Measurements from ENCODE around the gene CCL27. TPM values are rescaled to one million over a fixed set of nuclear protein-coding genes. Genes with fewer than 3 reads are reported as not detected.

The CCL27 gene
- total RNA-seq, 1 donor from 2014 or later = 0.62 TPM

- intact Hi-C loops (cut with micrococcal nuclease) = no loop called here
- no peak overlapping the region for H3K4me3 Mint-ChIP-seq
- peaks cover 30% of the 10 kb centered on the region for H3K4me1 Mint-ChIP-seq (ENCODE audit: low read depth)
- H3K9me3 Mint-ChIP-seq = no peaks in the 10 kb centered on the region
- H3K27me3 Mint-ChIP-seq (ENCODE audit: insufficient read depth) = peaks cover 72% of the 10 kb centered on the region
- DNase-seq (ENCODE audit: low spot score) = no peak
- no peak overlapping the region for H3K27ac Mint-ChIP-seq
- peaks cover 4% of the 10 kb centered on the region for H3K36me3 Mint-ChIP-seq (ENCODE audit: low read depth)
These were observed 37.3 kb downstream of the CCL27 start for GRCh38 chr9:34625186-34625486.

GRCh38 chr9:34624475-34625185 is 37.8 kb downstream of the CCL27 start:
- Mint-ChIP-seq H3K36me3 (ENCODE audit: low read depth) (peaks cover 4% of the 10 kb centered on the region), H3K27ac (no peak overlapping the region), H3K9me3 (no peaks in the 10 kb centered on the region), H3K4me3 (no peak overlapping the region), H3K4me1 (ENCODE audit: low read depth) (peaks cover 34% of the 10 kb centered on the region), H3K27me3 (ENCODE audit: insufficient read depth) (peaks cover 67% of the 10 kb centered on the region)
- intact Hi-C loops (cut with micrococcal nuclease) = no loop called here
- no peak for DNase-seq (ENCODE audit: low spot score)

GRCh38 chr9:34623374-34624235 is 38.9 kb downstream of the CCL27 start:
- peaks cover 43% of the 10 kb centered on the region for H3K4me1 Mint-ChIP-seq (ENCODE audit: low read depth)
- intact Hi-C loops (cut with micrococcal nuclease) = no loop called here
- DNase-seq (ENCODE audit: low spot score) = no peak
- peaks cover 60% of the 10 kb centered on the region for H3K27me3 Mint-ChIP-seq (ENCODE audit: insufficient read depth)
- H3K27ac Mint-ChIP-seq = no peak overlapping the region
- peaks cover 7% of the 10 kb centered on the region for H3K36me3 Mint-ChIP-seq (ENCODE audit: low read depth)
- no peaks in the 10 kb centered on the region for H3K9me3 Mint-ChIP-seq
- H3K4me3 Mint-ChIP-seq = no peak overlapping the region

GRCh38 chr9:34620061-34620994 is 42.1 kb downstream of the CCL27 start, which contains the start of gene DCTN3:
Gene DCTN3, minus strand, starts transcription at chr9:34620495. Its CDS starts 31 bp downstream, at chr9:34620464.
- DNase-seq (ENCODE audit: low spot score) = peak; percentile 91
- intact Hi-C loops (cut with micrococcal nuclease) = loop anchor here (1.0 to 2.0 kb wide), 5 partner anchors 8 to 1952 kb away; partner anchors contain the start of genes DNAJB5, MELK, RPP25L and SIGMAR1
- peak within 1 kb of the TSS; percentile 89 for H3K4me3 Mint-ChIP-seq
- H3K36me3 Mint-ChIP-seq (ENCODE audit: low read depth) = peaks cover 17% of the 10 kb centered on the region
- H3K9me3 Mint-ChIP-seq = no peaks in the 10 kb centered on the region
- H3K4me1 Mint-ChIP-seq (ENCODE audit: low read depth) = peaks cover 41% of the 10 kb centered on the region
- H3K27ac Mint-ChIP-seq = peak within 1 kb of the TSS; percentile 80
- peaks cover 31% of the 10 kb centered on the region for H3K27me3 Mint-ChIP-seq (ENCODE audit: insufficient read depth)

- Mint-ChIP-seq H3K27me3 (ENCODE audit: insufficient read depth) (no peaks in the 10 kb centered on the region), H3K4me1 (ENCODE audit: low read depth) (peaks cover 41% of the 10 kb centered on the region), H3K9me3 (no peaks in the 10 kb centered on the region), H3K36me3 (ENCODE audit: low read depth) (peaks cover 24% of the 10 kb centered on the region), H3K27ac (no peak overlapping the region), H3K4me3 (no peak overlapping the region)
- intact Hi-C loops (cut with micrococcal nuclease) = no loop called here
- no peak for DNase-seq (ENCODE audit: low spot score)
These were observed 47.3 kb downstream of the CCL27 start for GRCh38 chr9:34615132-34615531.

GRCh38 chr9:34612788-34613390 is 49.6 kb downstream of the CCL27 start:
- H3K36me3 Mint-ChIP-seq (ENCODE audit: low read depth) = peaks cover 17% of the 10 kb centered on the region
- no peaks in the 10 kb centered on the region for H3K27me3 Mint-ChIP-seq (ENCODE audit: insufficient read depth)
- H3K27ac Mint-ChIP-seq = peak overlapping the region; percentile 81
- intact Hi-C loops (cut with micrococcal nuclease) = loop anchor here (1.0 to 5.0 kb wide), 9 partner anchors 7 to 564 kb away; partner anchors contain the start of genes ARID3C, DCTN3, DNAI1 and FAM219A
- H3K4me3 Mint-ChIP-seq = peak overlapping the region; percentile 95
- no peaks in the 10 kb centered on the region for H3K9me3 Mint-ChIP-seq
- peak; percentile 55 for DNase-seq (ENCODE audit: low spot score)
- H3K4me1 Mint-ChIP-seq (ENCODE audit: low read depth) = peaks cover 24% of the 10 kb centered on the region

Other genes with a start within 250 kb of the CCL27 start
- 14.7 and 16.5 TPM in 2 replicates for gene FAM219A, start 204.1 kb downstream of the CCL27 start, total RNA-seq
- gene DNAI1, start 203.9 kb downstream of the CCL27 start, total RNA-seq = not detected in 2 replicates
- gene ENHO, start 139.7 kb downstream of the CCL27 start, total RNA-seq = not detected in 2 replicates
- not detected in 2 replicates for gene CNTFR, start 72.9 kb downstream of the CCL27 start, total RNA-seq
- 37.5 and 40.2 TPM in 2 replicates for gene RPP25L, start 50.6 kb downstream of the CCL27 start, total RNA-seq
- 59.3 and 62.2 TPM in 2 replicates for gene DCTN3, start 42.2 kb downstream of the CCL27 start, total RNA-seq
- gene ARID3C, start 33.6 kb downstream of the CCL27 start, total RNA-seq = 0.23 TPM in 1 of 2 replicates, not detected in the other
- gene SIGMAR1, start 24.9 kb downstream of the CCL27 start, total RNA-seq = 128 and 130 TPM in 2 replicates
- 72.0 and 73.7 TPM in 2 replicates for gene GALT, start 16.0 kb downstream of the CCL27 start, total RNA-seq
- gene IL11RA, start 10.5 kb downstream of the CCL27 start, total RNA-seq = 29.9 and 30.3 TPM in 2 replicates
- not detected in 2 replicates for gene CCL19, start 28.6 kb upstream of the CCL27 start, total RNA-seq
- gene CCL21, start 47.5 kb upstream of the CCL27 start, total RNA-seq = not detected in 2 replicates

Measured in activated T-helper 1 cell treated with anti-CD3 and anti-CD28 coated beads, Interleukin-12 subunit alpha, Interleukin-12 subunit beta, Interleukin-2, Interleukin-4 antibody, amounts not matched to agents 30 ng/mL and 10 ng/mL and 1 ng/mL, durations not matched to agents 14 hours and 24 hours and 36 hours (primary cell).